ENCODE measurements around the gene TBL1XR1. TPM values are rescaled to one million over a fixed set of nuclear protein-coding genes. Genes with fewer than 3 reads are reported as not detected.
"Not testable (repeated sequence)": the region's sequence is repeated elsewhere in the genome, so short reads cannot be mapped to it uniquely, and the experiment has no call there.

The TBL1XR1 gene
- total and polyA plus RNA-seq, 9 donors = 54.1 to 94.2 (median 72.4) TPM

GRCh38 chr3:177147790-177148189 is 49.5 kb downstream of the TBL1XR1 start:
- WGBS (ENCODE audit: insufficient coverage) = no CpG with 5 or more reads among the region's 1 CpG
- DNase-seq = no peak
- H3K9me3 ChIP-seq (replicated peaks; ENCODE audit: control insufficient read depth, low read depth, low read length) = no peaks in the 10 kb centered on the region
- H3K27ac ChIP-seq (ENCODE audit: low read length) = no peak overlapping the region
- no peaks in the 10 kb centered on the region for H3K27me3 ChIP-seq (ENCODE audit: control insufficient read depth, insufficient read depth, low read length)
- peaks cover 11% of the 10 kb centered on the region for H3K4me1 ChIP-seq (ENCODE audit: control insufficient read depth, insufficient read depth, low read length)
- H3K36me3 ChIP-seq (ENCODE audit: control insufficient read depth, insufficient read depth, low read length) = no peaks in the 10 kb centered on the region
- H3K4me3 ChIP-seq (ENCODE audit: low read length) = no peak overlapping the region

GRCh38 chr3:177146646-177147045 is 50.6 kb downstream of the TBL1XR1 start:
- 100% methylated on average over 1 of the region's 4 CpGs for WGBS (ENCODE audit: insufficient coverage)
- Histone ChIP-seq H3K27me3 (ENCODE audit: control insufficient read depth, insufficient read depth, low read length) (no peaks in the 10 kb centered on the region), H3K36me3 (ENCODE audit: control insufficient read depth, insufficient read depth, low read length) (no peaks in the 10 kb centered on the region), H3K4me1 (ENCODE audit: control insufficient read depth, insufficient read depth, low read length) (peaks cover 15% of the 10 kb centered on the region), H3K4me3 (ENCODE audit: low read length) (no peak overlapping the region), H3K27ac (ENCODE audit: low read length) (no peak overlapping the region), H3K9me3 (replicated peaks; ENCODE audit: control insufficient read depth, low read depth, low read length) (no peaks in the 10 kb centered on the region)
- no peak for DNase-seq

- H3K4me1 ChIP-seq (ENCODE audit: control insufficient read depth, insufficient read depth, low read length) = peaks cover 8% of the 10 kb centered on the region
- no peak for DNase-seq
- WGBS (ENCODE audit: insufficient coverage) = 100% methylated on average over 1 of the region's 2 CpGs
- H3K9me3 ChIP-seq (replicated peaks; ENCODE audit: control insufficient read depth, low read depth, low read length) = no peaks in the 10 kb centered on the region
- no peak overlapping the region for H3K4me3 ChIP-seq (ENCODE audit: low read length)
- H3K36me3 ChIP-seq (ENCODE audit: control insufficient read depth, insufficient read depth, low read length) = no peaks in the 10 kb centered on the region
- H3K27me3 ChIP-seq (ENCODE audit: control insufficient read depth, insufficient read depth, low read length) = no peaks in the 10 kb centered on the region
- H3K27ac ChIP-seq (ENCODE audit: low read length) = no peak overlapping the region
These were observed 51.3 kb downstream of the TBL1XR1 start for GRCh38 chr3:177145954-177146353.

GRCh38 chr3:177145381-177145780 is 51.9 kb downstream of the TBL1XR1 start:
- peaks cover 8% of the 10 kb centered on the region for H3K4me1 ChIP-seq (ENCODE audit: control insufficient read depth, insufficient read depth, low read length)
- WGBS (ENCODE audit: insufficient coverage) = 100% methylated on average over 1 of the region's 1 CpG
- H3K4me3 ChIP-seq (ENCODE audit: low read length) = no peak overlapping the region
- no peak overlapping the region for H3K27ac ChIP-seq (ENCODE audit: low read length)
- DNase-seq = no peak
- H3K27me3 ChIP-seq (ENCODE audit: control insufficient read depth, insufficient read depth, low read length) = no peaks in the 10 kb centered on the region
- H3K9me3 ChIP-seq (replicated peaks; ENCODE audit: control insufficient read depth, low read depth, low read length) = no peaks in the 10 kb centered on the region
- H3K36me3 ChIP-seq (ENCODE audit: control insufficient read depth, insufficient read depth, low read length) = no peaks in the 10 kb centered on the region

GRCh38 chr3:177144922-177145321 is 52.4 kb downstream of the TBL1XR1 start:
- WGBS (ENCODE audit: insufficient coverage) = no CpG with 5 or more reads among the region's 3 CpGs
- no peak overlapping the region for H3K27ac ChIP-seq (ENCODE audit: low read length)
- no peak for DNase-seq

GRCh38 chr3:177141899-177142646 is 55.2 kb downstream of the TBL1XR1 start:
- Histone ChIP-seq H3K27ac (ENCODE audit: low read length) (peak overlapping the region; percentile 13), H3K27me3 (ENCODE audit: control insufficient read depth, insufficient read depth, low read length) (no peaks in the 10 kb centered on the region), H3K4me3 (ENCODE audit: low read length) (no peak overlapping the region), H3K36me3 (ENCODE audit: control insufficient read depth, insufficient read depth, low read length) (no peaks in the 10 kb centered on the region), H3K9me3 (replicated peaks; ENCODE audit: control insufficient read depth, low read depth, low read length) (no peaks in the 10 kb centered on the region), H3K4me1 (ENCODE audit: control insufficient read depth, insufficient read depth, low read length) (peaks cover 4% of the 10 kb centered on the region)
- DNase-seq = no peak
- 38% methylated on average over 1 of the region's 6 CpGs for WGBS (ENCODE audit: insufficient coverage)

More at GRCh38 chr3:177144922-177145321, 52.4 kb downstream of the TBL1XR1 start:
- H3K36me3 ChIP-seq (ENCODE audit: control insufficient read depth, insufficient read depth, low read length) = no peaks in the 10 kb centered on the region
- H3K27me3 ChIP-seq (ENCODE audit: control insufficient read depth, insufficient read depth, low read length) = no peaks in the 10 kb centered on the region
- no peak overlapping the region for H3K4me3 ChIP-seq (ENCODE audit: low read length)
- H3K4me1 ChIP-seq (ENCODE audit: control insufficient read depth, insufficient read depth, low read length) = peaks cover 6% of the 10 kb centered on the region
- H3K9me3 ChIP-seq (replicated peaks; ENCODE audit: control insufficient read depth, low read depth, low read length) = no peaks in the 10 kb centered on the region

- Histone ChIP-seq H3K4me3 (ENCODE audit: low read length) (no peak overlapping the region), H3K36me3 (ENCODE audit: control insufficient read depth, insufficient read depth, low read length) (no peaks in the 10 kb centered on the region), H3K4me1 (ENCODE audit: control insufficient read depth, insufficient read depth, low read length) (peaks cover 4% of the 10 kb centered on the region), H3K9me3 (replicated peaks; ENCODE audit: control insufficient read depth, low read depth, low read length) (no peaks in the 10 kb centered on the region), H3K27me3 (ENCODE audit: control insufficient read depth, insufficient read depth, low read length) (no peaks in the 10 kb centered on the region), H3K27ac (ENCODE audit: low read length) (peak overlapping the region; percentile 15)
- WGBS (ENCODE audit: insufficient coverage) = no CpG with 5 or more reads among the region's 6 CpGs
- peak; percentile 45 for DNase-seq
These were observed 55.8 kb downstream of the TBL1XR1 start for GRCh38 chr3:177141471-177141870.

GRCh38 chr3:177139220-177139619 is 58.1 kb downstream of the TBL1XR1 start:
- H3K9me3 ChIP-seq (replicated peaks; ENCODE audit: control insufficient read depth, low read depth, low read length); H3K36me3 ChIP-seq (ENCODE audit: control insufficient read depth, insufficient read depth, low read length); DNase-seq; H3K27ac ChIP-seq (ENCODE audit: low read length); H3K4me3 ChIP-seq (ENCODE audit: low read length); H3K4me1 ChIP-seq (ENCODE audit: control insufficient read depth, insufficient read depth, low read length); H3K27me3 ChIP-seq (ENCODE audit: control insufficient read depth, insufficient read depth, low read length): not testable (repeated sequence)
- WGBS (ENCODE audit: insufficient coverage) = 80% methylated on average over 4 of the region's 10 CpGs

- Histone ChIP-seq H3K4me1 (ENCODE audit: control insufficient read depth, insufficient read depth, low read length) (peaks cover 4% of the 10 kb centered on the region), H3K9me3 (replicated peaks; ENCODE audit: control insufficient read depth, low read depth, low read length) (peaks cover 3% of the 10 kb centered on the region), H3K36me3 (ENCODE audit: control insufficient read depth, insufficient read depth, low read length) (no peaks in the 10 kb centered on the region), H3K27me3 (ENCODE audit: control insufficient read depth, insufficient read depth, low read length) (no peaks in the 10 kb centered on the region), H3K4me3 (ENCODE audit: low read length) (no peak overlapping the region), H3K27ac (ENCODE audit: low read length) (no peak overlapping the region)
- no peak for DNase-seq
- WGBS (ENCODE audit: insufficient coverage) = 100% methylated on average over 3 of the region's 7 CpGs
These were observed 59.2 kb downstream of the TBL1XR1 start for GRCh38 chr3:177137774-177138705.

GRCh38 chr3:177136741-177137140 is 60.5 kb downstream of the TBL1XR1 start:
- no peaks in the 10 kb centered on the region for H3K36me3 ChIP-seq (ENCODE audit: control insufficient read depth, insufficient read depth, low read length)
- no peaks in the 10 kb centered on the region for H3K4me1 ChIP-seq (ENCODE audit: control insufficient read depth, insufficient read depth, low read length)
- H3K4me3 ChIP-seq (ENCODE audit: low read length) = no peak overlapping the region
- no peak overlapping the region for H3K27ac ChIP-seq (ENCODE audit: low read length)
- no peaks in the 10 kb centered on the region for H3K27me3 ChIP-seq (ENCODE audit: control insufficient read depth, insufficient read depth, low read length)
- DNase-seq = no peak
- 71% methylated on average over 2 of the region's 6 CpGs for WGBS (ENCODE audit: insufficient coverage)
- peaks cover 3% of the 10 kb centered on the region for H3K9me3 ChIP-seq (replicated peaks; ENCODE audit: control insufficient read depth, low read depth, low read length)

All from muscle of leg (tissue), 11 donors.